Central memory CD4-positive, alpha-beta T cell (primary cell): ENCODE measurements around the gene PDE9A.

Experiments
- DNase-seq: peaks from one replicate; pipeline ENCODE4 v3.0.0; 2022

PDE9A gene

GRCh38 chr21:42658320-42659105 is 5.1 kb downstream of the PDE9A start:
- no peak for DNase-seq

GRCh38 chr21:42659416-42660117 is 6.1 kb downstream of the PDE9A start:
- no peak for DNase-seq

DNA sequence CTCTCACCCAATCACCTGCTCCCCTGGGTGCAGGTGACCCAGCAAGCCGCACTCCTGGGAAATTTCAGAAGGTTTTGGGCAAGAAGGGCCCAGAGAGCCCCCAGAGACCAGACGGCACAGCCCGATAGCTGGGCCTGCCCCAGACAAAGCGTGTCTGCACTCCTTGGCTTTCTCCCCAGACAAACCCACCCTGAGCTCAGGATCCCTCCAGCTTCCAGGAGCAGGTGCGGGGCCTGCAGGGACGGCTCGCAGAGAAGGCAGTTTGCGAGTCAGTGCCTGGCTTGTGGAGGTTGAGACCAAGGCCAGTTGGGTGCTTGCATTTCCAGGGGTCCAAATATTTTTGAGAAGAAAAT is 6.7 kb downstream of the PDE9A start:
- no peak for DNase-seq

DNA sequence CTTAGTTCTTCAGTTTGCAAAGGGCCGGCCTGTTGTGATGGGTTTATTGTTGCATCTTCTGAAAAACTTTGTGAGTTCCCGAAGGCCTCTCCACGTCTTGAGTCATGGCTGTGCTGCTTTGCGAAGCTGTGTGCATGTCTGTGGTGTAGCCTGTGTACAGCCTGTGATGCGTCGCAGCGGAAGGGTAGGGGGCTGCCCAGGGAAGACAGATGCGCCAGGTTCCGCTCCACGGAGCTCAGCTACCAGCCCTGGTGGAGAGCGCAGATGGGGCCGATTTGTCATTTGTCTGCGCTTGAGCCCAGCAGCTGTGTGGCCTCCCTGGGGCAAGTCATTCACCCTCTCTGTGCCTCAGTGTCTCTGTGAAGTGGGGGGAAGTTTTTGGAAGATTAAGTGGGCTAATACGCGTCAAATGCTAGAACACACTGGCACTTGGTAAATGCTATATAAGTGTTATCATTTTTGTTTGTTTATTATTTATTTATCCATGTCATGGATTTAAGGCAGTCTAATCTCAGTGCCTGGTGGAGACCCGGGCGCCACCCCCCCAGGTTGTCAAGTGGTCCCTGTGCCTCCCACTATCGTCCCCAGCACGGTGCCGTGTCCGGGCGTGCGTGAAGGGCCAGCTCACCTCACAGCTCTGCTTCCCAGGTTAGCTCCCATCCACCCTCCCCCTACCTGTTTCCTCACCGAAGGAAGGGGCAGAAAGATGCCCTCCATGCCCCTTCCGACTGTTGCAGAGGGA is 8.4 kb downstream of the PDE9A start:
- DNase-seq, result no peak

GRCh38 chr21:42662430-42663199 is 9.2 kb downstream of the PDE9A start:
- no peak for DNase-seq

DNA sequence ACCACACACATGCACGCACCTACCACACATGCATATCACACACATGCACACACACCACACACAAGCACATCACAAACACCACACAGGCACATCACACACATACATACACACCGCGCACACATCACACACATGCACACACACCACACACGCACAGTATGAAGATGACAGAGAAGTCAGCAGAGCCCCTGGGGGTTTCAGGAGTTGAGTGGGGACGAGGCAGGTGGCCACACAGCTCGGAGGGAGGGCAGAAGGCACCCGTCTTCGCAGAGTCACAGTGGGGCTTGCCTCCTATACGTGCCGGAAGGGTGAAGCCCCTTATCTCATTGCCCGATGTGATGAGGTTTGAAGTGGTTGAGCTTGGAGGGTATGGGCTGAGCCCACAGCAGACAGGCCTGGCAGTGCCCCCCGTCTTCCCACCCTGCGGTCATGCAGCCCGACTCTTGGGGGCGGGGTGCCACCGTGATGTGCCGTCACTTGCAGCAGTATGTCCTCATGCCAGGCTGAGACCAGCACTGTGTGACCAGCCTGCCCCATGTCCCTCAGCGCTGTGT is 9.9 kb downstream of the PDE9A start:
- DNase-seq, result no peak

GRCh38 chr21:42663860-42664535 is 10.6 kb downstream of the PDE9A start:
- no peak for DNase-seq

GRCh38 chr21:42664614-42665013 is 11.2 kb downstream of the PDE9A start:
- no peak for DNase-seq

- no peak for DNase-seq
Observed at GRCh38 chr21:42665026-42665425, 11.6 kb downstream of the PDE9A start.

DNA sequence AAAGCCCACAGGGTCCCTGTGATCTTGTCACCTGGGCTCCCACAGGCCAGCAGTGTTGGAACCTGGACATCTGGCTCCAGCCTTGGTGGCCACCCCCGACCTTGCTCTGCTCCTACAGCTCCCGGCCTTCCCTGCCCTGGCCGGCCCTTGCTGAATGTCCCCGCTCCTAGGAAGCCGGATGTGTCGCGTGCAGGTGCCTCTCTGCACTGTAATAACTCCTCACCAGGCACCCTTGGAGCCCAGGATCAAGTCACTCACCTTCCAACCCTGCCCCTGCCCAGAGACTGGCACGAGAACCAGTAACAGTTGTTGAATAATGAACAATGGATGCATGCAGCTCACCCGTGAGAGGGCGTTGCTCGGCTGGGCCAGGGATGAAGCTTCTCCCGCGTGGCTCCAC is 12.1 kb downstream of the PDE9A start:
- DNase-seq, result no peak

DNA sequence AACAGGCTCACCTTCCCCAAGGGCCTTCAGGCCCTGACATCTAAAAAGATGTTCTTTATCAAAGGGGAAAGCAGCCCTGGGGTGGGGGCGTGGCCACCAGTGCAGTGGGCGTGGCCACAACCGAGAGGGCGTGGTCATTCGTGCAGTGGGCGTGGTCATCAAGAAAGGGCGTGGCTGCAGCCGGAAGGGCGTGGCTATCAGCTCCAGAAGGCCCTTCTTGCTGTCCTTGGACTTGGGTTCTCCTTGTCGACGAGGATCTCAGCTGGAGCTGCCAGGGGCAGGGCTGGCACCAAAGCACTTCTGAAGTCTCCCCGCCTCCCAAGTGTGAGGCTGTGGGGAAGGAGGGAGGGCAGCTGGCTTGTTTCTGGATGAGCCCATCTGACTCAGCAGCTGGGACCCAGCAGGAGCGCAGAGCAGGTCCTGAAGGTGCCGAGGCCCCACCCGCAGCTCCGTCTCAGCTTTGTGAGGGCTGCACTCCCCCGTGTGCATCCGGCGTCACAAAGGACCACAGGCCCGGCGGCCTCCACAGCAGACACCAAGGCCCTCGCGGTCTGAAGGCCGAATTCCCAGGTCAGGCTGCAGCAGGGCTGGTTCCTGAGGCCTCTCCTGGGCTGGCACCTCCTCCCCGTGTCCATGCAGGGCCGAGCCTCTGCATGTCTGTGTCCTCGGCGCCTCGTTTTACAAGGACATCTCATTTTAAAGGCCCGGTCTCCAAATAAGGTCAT is 12.8 kb downstream of the PDE9A start:
- DNase-seq, result no peak

- DNase-seq, result no peak
Observed at GRCh38 chr21:42666925-42667324, 13.5 kb downstream of the PDE9A start.

DNA sequence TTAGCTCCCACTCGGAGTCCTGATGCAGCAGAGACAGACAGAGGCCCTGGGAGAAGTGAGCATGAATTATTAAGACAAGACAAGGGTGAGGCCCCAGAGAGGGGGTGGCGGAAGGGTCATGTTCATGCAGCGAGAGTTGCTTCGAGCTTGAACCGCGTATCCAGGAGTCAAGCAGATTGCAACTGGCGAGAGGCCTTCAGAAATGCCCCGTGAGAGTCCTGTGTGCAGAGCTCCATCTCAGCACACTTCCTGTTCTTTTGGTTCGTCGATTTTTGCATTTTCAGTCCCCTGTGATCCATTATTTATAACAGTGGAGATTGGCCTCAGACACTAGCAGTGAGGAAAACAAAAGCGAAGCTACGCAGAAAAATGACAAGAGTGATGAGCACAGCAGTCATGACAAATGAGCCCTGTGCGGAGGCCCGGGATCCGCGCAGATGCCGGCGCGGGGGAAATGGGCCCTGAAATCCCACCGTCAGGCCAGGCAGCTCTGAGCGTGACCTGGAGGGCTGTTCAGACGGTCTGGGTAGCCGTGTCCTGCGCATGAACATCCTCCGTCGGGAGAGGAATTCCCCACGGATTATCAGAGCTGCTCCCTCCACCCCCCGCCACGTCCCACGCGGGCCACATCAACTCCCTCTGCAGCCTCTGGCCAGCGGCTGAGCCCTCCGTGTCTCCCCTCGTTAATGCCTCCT is 15.0 kb downstream of the PDE9A start:
- DNase-seq, result no peak

DNA sequence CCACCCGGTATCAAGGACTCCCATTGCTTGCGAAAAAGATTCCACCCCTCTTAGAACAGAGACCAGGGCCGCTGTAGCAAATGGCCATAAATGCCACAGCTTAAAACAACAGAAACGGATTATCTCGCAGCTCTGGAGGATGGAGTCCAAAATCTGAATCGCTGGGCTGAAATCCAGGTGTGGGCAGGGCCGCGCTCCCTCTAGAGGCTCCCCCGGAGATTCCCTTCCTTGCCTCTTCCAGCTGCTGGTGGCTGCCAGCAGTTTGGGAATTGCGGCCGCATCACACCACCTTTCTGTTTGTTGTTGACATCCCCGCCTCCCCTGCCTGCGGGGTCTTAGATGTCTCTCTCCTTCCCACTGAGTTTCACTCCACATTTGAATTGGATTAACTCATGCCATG is 15.6 kb downstream of the PDE9A start:
- no peak for DNase-seq

DNA sequence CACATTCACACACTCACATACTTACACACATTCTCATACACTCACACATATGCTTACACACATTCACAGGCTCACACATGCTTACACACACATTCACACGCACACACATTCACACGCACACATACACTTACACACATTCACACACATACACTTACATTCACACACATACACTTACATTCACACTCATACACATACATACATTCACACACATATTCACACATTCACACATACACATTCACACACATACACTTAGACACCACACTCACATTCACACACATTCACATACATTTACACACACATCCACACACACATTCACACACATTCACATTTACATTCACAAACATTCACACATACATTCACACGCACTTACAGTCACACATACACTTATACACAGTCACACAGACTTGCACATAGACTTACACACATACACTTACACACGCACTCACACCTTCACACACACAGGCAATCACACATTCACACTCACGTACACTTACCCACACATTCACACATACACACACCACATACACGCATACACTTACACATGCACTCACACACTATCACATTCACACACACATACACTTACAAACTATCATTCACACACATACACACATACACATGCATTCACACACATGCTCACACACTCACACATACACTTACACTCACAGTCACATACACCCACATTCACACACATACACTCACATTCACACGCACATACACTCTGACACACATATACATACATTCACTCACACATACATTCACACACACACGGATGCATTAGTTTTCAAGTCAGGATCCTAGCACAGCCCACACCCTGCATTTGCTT is 16.8 kb downstream of the PDE9A start:
- DNase-seq, result no peak

DNA sequence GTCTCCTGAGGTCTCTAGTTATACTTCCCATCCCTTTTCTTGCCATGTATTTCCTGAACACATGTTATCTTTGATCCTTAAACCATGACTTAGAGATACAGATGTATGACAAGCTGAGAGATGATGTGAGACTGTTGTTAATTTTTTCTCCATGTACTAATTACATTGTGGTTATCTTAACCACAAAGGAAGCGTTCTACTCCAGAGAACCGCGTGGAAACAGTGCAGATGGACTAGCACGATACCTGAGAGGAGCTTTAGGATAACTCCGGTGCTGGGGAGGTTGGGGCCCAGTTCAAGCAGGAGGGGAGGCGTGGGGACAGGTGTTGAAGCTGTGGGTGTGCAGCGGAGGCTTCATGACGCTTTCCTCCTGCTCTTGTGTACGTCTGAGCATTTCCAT is 17.5 kb downstream of the PDE9A start:
- no peak for DNase-seq

GRCh38 chr21:42671778-42672593 is 18.6 kb downstream of the PDE9A start:
- no peak for DNase-seq

GRCh38 chr21:42672699-42673458 is 19.5 kb downstream of the PDE9A start:
- DNase-seq, result no peak
